HG02973 (cell line): ENCODE results near the gene KCNB1.

Experiments used
- ATAC-seq: cut with Tn5 transposase; IDR thresholded peaks from one replicate; pipeline ENCODE4 v1.9.1; 2021; ENCODE audit warnings: moderate library complexity; ENCODE audit not compliant: unreplicated experiment

Gene KCNB1

DNA sequence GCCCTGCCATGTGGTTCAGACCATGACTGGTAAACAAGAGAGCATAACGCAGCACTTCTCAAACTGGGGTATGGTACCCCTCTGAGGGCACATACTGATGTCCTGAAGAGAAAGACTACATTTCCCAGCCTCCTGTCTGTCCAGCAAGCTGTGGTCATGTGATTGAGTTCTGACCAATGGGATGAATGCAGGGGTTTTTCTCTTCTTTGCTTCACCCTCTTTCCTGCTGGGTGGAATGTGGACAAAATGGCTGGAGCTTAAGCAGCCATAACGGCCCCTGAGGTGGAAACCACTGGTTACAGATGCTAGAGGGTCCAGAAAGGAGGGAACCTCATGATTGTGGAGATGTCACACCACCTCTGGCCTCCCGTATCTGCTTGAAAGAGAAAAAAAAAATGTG lies 19.4 kb upstream of the KCNB1 start:
- ATAC-seq = no peak

DNA sequence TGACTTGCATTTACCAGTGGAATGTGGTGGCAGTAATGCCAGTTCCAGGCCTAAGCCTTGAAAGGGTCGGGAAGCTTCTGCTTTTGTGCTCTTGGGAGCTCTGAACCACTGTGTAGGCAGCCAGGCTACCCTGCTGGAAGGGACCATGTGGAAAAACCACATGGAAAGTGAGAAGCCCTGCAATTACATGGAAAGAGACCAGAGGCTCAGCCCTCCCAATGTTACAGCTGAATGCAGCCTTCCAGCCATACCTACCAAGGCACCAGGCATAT lies 14.9 kb upstream of the KCNB1 start:
- no peak for ATAC-seq

DNA sequence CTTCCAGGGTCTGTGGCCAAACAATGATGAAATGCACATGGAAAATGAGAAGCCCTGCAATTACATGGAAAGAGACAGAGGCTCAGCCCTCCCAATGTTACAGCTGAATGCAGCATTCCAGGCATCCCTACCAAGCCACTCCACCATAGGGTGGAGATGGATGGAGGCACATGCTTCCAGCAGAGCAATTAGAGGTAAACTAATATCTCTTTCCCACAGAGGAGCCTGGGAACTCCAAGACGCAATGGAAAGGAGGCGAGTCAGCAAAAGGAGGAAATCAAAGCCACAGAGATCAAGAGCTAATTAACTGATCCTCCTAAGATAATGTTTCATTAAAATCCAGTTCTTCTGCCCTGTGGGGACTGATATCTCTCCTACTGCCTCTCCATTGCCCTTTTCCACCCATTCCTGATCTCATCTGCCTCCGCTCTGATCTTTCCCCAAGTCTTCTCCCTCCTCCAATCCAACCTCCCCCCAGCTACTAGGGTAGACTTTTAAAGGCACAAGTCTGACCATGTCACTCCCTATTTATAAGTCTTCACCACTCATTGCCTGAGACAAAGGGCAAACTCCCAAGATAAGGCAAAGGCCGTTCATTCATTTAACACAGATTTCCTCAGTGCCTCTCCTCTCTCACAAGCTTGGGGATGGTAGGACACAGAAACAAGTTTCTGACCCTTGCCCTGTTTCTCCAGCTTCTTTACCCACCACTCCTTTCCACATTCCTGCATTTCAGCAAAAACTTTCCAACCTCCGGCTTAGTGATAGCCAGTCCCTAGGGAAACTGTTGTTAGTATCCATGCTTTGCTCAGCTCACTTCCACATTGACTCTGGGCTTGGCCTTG lies 14.3 kb upstream of the KCNB1 start:
- ATAC-seq = no peak

DNA sequence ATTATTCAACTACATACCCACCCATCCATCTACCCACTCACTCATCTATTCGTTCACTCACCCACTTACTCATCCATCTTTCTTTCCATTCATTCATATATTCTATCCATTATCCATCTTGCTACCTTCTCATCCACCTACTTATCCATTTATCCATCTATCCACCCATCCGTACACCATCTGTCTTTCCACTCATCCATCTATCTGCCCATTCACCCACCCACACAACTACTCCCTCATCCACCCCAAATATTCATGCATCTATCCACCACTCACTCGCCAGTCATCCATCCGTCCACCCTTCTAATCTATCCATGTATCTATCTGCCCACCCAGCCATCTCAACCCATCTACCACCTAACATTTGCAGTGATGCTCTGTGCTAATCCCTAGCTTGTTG lies 13.6 kb upstream of the KCNB1 start:
- ATAC-seq = no peak

DNA sequence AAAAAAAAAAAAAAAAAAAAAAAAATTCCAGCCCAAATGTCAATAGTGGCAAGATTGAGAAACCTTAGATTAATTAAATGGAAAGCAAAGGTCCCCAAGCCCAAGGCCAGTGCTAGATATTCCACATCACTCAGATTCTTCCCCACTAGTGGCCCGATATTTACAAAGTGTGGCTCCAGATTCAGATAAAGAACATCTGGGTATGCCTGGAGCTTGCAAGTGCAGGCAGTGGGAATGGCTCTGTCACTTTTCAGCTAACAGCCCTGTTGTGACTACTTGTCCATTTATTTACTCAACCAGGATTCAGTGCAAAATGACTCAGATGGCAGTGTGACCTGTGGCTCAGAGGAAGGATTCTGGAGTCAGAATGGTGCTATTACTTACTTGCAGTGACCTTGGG lies 8.2 kb upstream of the KCNB1 start:
- ATAC-seq = no peak

DNA sequence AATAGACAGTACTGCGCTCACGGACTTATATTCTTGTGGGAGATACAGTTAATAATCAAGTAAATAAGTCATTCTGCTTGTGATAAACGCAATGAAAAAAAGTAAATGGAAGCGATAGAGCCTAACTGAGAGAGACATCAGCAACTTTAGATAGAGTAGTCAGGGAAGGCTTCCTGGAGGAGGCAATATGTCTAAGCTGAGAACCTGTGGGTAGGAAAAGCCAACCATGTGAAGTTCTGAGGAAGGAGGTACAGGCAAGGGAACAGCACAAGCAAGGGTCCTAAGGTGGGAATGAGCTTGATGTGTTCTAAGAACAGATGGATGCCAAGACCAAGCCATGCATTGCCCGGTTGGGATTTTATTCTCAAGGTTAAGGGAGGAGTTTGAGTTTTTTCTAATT lies 7.2 kb upstream of the KCNB1 start:
- no peak for ATAC-seq

DNA sequence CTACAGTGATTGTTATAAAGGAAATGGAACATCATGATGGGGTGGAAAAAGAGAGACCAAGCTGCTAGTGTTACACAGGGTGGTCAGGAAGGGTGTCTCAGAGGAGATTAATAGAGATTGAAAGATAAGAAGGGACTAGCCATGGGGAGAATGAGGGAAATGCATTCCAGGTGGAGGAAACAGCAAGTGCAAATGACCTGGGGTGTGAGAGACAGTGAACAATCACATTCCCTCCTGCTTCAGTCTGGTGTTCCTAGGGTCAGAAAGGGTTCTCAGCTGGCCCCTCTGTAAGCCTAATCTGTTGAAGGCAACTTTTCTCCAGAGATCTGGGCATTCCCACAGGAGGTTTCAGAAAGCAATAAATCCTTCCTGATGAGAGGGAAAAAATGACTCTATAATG lies 3.6 kb upstream of the KCNB1 start:
- no peak for ATAC-seq

DNA sequence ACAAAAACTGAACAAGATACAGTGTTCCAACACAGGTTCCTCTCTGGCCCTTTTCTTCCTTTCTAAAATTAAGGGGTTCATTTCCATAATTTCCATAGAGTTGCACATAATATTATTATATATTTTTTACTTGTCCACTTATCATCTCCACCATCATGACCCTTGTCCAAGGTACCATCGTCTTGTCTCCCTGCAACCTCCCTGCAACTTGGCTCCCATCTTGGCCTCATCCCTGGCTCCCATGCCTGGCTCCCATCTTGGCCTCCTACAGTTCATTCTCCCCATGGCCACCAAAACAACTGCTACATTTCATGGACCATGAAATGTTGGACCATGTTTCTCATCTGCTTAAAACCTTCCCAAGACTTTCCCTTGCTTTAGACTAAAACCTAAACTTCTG lies 3.1 kb upstream of the KCNB1 start:
- ATAC-seq = no peak

DNA sequence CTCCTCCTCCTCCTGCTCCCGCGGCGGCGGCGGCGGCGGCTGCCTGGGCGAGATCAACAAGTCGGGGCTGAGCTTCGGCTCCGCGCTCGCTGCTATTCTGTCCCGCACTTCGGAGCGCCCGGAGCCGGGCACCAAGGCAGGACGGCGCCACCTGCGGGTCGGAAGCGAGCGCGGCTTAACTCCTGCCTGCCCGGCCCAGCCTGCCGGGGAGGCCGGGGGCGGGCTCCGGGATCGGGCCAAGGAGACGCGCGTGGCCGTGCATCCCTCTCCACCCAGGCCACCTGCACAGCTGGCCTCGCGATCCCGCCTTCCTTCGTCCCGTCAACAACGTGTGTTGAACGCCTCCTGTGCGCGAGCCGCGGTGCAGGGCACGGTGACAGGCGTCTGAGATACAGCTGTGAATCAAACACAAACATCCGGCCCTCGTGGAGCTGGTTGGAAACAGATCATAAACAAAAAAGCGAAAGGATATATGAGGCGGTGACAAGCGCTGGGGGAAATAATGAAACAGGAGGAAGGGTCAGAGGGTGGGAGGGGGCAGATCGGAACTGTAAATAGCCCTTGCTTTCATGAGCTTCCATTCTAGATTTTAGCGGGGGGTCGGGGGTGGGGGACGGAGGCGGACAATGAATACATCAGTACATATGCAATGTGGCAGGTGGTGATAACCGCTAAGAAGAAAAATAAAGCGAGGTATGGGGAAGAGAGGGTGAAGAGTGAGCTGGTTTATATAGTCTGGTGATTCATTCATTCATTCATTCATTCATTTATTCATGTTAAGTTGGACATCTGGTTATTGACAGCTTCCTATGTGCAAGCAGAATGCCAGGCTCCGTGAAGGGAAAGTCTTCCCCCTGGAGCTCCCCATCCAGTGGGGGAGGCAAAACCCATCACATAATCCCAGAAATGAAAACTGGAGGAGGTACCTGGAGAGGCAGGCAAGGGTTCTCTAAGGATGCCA lies 2.0 kb upstream of the KCNB1 start:
- no peak for ATAC-seq

DNA sequence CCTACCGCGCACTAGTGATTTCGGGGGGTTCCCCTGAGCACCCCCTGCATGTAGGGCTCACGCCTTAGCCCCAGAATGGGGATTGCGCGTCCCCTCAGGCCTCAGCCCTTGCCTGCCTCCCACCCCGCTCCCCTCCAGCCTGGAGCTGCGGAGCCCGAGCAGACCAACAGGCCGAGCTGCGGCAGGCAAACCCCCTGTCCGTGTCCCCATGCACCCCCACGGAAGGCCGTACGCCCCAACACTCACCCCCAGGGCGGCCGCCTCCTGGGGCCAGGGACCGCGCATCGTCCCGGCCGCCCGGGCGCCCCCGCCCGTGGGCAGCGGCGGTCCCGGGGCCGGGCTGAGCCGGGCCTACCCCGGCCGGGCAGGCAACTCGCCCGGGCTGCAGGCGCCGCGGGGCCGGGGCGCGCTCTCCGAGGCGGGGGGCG lies 1.2 kb upstream of the KCNB1 start:
- no peak for ATAC-seq

DNA sequence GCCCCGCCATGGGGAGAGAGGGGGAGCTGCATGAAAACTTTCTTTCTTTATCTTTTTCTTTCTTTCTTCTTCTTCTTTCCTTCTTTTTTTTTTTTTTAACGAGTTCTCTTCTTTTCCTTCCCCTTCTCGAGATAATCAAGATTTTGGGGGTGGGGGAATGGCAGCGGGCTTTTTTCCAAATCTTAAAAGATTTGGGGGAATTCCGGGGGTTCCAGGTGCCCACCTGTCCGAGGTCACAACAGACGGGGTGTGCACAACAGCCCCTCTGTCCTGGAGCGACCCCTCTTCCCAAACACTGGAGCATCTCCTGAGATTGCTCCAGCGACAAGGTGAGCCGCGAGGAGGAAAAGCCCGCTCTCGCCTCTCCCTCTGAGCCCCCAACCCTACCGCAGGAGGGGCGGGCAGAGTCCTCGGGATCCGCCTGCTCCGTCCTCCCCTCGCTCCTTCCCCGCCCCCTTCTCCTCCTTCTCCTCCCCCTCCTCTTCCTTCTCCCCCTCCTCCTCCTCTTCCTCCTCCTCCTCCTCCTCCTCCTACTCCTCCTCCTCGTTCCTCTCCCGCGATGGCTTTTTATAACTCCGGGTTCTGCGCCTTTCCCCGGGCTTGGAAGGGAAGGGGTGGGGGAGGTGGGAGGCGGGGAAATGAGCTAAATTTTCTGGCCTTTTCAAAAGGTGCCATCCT lies 689 bp upstream of the KCNB1 start:
- no peak for ATAC-seq

DNA sequence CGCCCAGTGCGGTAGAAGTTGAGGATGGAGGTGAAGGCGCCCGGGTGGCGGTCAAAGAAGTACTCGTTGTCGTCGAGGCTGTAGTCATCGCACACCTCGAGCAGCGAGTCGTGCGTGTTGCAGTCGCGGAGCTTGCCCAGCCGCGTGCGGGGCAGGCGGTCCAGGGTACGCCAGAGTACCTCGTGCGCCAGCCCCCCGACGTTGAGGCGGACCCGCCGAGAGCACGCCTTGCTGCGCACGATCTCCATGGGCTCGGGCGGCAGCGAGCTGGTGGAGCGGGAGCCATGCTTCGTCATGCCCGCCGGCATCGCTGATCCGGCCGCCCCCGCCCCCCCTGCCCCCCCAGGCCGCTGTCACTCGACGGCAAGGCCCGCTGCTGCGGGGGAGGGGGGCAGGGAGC lies 295 bp downstream of the KCNB1 start:
- no peak for ATAC-seq

DNA sequence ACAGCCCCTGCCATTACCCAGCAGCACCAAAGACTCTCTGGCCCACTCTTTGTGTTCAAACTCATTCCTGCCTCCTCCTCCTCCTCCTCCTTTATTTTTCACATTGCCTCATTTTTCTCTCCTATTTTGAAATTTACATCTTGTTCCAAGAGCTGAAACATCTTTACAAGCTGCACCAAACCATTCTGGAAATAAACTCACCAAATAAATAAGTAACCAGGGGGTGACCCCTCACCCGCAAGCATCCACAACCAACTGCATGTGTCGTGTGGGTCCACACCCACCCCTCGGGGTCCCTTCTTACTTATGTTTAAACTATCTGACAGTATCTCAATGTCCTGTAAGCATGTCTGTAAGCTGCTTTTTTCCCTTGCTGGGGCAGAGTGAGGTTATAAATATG lies 1.4 kb downstream of the KCNB1 start:
- ATAC-seq = no peak

DNA sequence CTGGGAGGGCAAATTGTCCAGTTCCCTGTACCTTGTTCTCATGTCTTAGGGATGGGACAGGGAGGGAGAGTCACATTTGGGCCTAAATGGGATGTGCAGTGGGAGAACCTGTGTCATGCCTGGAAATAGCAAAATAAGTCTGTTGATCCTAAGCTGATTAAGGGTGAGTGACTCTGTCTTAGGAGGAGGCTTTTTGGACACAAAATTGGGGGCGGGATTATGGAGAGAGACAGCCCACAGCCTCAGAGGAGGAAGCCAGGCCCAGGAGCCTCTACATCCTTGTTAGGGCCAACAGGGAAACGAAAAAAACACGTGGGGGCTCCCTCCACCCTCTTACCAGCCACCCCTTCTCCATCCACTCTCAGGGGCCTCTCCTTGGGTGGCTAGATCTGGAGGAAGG lies 2.2 kb downstream of the KCNB1 start:
- ATAC-seq = no peak

DNA sequence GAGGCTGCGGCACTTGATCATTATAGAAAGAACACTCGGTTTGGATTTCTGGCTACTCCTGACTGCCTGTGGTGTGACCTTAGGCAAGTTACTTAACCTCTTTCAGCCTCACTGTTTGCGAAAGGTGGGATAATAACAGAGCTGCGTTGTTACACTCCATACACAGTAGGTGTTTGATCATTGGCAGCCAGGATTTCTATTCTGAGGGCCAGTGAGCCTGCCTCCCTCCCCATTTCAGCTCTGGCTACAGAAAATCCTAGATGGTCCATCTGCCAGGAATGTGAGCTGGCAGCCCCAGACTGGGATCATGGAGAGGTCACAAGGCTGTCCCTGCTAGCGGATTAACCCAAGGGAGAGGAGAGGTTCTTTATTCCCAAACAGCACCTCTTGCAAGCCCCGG lies 2.7 kb downstream of the KCNB1 start:
- ATAC-seq = no peak

DNA sequence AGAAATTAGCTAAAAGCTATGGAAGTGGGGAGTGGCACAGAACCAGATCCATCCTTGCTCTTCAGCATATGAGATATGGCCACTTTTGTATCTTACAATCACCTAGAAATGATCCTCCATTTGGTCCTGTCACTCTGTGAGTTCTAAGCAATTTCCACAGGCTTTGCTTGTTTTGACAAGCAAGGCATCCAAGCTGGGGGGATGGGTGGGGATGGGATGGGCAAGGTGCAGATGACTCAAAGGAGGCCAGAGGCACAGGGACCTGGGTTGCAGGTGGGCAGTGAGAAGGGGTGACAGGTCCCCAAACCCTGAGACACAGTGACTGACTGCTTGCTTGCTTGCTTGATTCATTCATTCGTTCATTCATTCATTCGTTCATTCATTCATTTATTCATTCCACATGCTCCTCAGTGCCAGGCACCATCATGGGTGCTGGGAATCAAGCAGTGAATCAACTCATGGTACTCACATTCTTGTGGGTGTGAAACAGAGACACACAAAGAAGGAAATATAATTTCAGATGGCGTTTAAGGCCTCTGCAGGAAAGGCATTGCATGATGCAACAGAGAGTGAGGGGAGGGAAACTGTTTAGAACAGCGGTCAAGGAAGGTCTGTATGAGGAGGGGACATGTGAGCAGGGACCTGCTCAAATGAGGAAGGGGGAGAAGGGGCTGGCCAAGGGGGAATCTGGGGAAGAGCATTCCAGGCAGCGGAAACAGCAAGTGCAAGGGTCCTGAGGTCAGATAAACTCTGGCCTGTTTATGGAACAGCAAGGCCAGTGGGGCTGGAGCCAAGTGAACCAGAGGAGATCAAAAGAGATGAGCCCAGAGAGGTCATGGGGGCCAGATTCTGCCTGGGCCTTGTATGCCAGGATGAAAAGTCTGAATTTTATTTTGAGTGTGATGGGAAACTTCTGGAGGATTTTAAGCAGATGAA lies 3.4 kb downstream of the KCNB1 start:
- ATAC-seq = no peak

DNA sequence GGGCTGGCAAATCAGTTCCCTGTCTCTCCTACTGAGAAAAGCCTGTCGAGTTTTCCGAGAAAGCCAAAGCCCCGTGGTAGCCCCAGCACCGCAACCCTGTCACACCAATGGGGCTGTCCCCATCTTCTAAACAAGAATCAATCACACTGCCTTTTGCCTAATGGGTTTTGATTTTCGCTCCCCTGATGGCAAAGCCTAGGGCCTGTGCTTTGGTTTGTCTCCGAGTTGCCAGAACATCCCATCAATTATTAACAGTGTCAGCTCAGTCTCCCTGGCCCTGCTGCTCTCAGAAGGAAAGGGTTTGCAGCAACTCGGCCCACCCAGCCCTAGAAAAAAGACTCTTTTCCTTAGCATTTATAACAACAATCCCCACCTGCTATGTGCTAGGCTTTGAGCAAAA lies 4.2 kb downstream of the KCNB1 start:
- ATAC-seq = no peak

DNA sequence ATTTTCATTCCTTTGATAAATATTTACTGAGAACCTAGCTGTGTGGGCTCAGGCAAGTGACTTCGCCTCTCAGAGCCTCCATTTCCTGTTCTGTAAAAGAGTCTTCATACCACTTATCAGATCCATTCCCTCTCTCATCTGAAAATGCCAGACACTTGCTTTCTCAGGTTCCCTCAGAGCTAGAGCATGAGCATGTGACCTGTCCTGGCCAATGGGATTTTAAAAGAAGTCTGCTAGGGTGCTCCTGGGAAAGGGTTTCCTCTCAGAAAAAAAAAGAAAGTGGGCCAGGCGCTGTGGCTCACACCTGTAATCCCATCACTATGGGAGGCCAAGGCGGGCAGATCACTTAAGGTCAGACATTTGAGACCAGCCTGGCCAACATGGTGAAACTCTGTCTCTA lies 5.3 kb downstream of the KCNB1 start:
- no peak for ATAC-seq

DNA sequence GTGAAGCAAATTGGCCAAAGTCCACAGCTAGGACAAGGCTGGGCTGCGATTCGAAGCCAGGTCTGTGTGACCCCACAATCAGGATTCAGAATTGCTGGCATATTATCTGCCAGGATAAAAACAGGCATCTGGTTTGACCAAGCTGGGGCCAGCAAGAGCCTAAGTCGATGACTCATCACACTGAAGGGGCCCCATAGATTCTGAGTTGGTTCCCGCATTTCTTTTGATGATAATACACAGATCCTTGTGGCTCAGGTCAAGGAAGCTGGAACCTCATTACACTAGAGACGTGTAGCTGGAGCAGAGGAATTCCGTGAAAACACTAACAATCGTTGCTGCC lies 6.5 kb downstream of the KCNB1 start:
- no peak for ATAC-seq

DNA sequence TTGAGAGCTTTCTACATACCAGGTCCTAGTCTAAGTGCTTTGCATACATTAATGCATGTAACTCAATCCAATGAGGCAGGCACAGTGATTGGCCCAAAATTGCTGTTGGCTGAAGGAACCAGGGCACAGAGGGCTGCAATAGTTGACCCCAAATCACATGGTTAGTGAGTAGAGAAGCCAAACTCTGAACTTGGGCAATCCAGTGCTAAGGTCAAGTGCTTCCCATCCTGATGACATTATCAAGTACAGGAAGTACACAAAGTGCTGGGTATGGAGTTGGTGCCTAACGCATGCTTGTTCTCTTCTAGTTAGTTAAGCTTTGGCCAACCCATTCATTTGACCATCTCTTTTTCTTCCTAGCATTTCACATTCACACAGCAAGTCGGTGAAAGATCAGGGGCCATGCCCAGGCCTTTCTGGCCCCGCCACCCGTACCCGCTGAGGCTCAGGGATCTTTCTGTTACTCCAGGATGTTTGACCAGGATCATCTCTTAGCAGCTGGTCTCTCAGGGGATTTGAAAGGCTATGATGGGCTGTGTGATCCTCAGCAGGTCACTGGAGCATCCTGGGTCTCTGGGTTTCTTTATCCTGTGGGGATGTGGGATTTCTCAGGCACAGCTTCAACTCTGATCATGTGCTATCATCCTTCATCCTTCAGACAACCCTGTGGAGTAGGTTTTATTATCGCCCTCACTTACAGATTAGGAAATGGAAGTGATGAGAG lies 7.0 kb downstream of the KCNB1 start:
- ATAC-seq = no peak
